Erythroblast (primary cell): ENCODE measurements around the gene NOP53.
"Not testable (repeated sequence)": the region's sequence is repeated elsewhere in the genome, so short reads cannot be mapped to it uniquely, and the experiment has no call there.

Experiments used
- DNase-seq, 2 experiments: peaks; one replicate each; lab custom pipeline; 2025; lab: John Stamatoyannopoulos, UW
- GATA1 ChIP-seq: IDR thresholded peaks from 2 replicates; pipeline ENCODE4 v1.6.1; 2011; ENCODE audit warnings: low read depth, mild to moderate bottlenecking, control low read depth, low read length, moderate library complexity
- POLR2A ChIP-seq: IDR thresholded peaks from 2 replicates; pipeline ENCODE4 v1.6.1; 2011; ENCODE audit warnings: mild to moderate bottlenecking, low read length

Gene NOP53

GRCh38 chr19:47766670-47767069 is 21.3 kb downstream of the NOP53 start:
- TF ChIP-seq POLR2A (no peak), GATA1 (no peak)
- DNase-seq, result no peak

DNA sequence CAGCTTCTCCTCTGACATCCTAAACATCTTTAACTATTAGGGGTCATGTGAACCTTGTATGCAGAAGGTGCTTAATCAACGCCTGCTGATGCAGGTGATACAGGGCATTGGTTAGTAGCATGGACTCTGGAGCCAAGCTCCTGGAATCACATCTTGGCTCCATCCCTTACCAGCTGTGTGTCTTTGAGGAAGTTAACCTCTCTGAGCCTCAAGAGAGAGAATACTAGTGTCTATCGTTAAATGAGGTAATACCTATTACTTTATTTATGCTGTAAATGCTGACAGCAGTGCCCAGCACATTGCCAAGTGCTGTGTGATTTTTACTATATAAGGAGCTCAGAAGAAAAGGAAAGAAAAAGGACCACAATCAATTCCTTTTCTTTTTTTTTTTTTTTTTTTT is 22.0 kb downstream of the NOP53 start:
- TF ChIP-seq GATA1 (no peak), POLR2A (no peak)
- no peak for DNase-seq

DNA sequence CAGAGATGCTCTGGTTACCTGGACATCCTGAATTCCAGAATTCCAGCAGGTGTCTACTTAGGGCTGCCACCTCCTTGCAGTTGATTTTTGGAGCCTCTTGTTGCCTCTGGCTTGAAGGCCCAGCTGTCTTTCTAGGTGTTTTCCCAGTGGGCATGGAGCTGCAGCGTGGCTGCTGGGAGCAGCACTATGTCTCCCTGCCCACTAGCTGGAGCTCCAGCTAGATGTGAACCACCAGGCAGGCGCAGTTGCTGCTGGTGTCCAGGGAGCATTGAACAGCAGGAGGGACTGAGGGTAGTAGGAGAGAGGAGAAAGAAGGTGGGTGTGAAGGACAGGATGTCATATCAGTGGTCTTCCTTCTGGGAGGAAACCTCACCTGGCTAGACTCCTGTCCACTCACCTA is 23.3 kb downstream of the NOP53 start:
- DNase-seq, result no peak
- TF ChIP-seq GATA1 (no peak), POLR2A (no peak)

DNA sequence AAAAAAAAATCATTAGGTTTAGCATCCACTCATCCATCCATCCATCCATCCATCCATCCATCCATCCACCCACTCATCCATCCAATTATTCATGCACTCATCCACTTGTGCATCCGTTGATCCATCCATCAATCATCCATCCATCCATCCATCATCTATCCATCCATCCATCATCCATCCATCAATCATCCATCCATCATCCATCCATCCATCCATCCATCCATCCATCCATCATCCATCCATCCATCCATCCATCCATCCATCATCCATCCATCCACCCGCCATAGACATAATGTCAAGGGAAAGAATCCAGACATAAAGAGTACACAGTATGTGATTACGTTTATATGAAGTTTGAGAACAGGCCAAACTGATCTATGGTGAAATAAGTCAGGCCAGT is 24.2 kb downstream of the NOP53 start:
- TF ChIP-seq POLR2A, result no peak
- no peak for DNase-seq

DNA sequence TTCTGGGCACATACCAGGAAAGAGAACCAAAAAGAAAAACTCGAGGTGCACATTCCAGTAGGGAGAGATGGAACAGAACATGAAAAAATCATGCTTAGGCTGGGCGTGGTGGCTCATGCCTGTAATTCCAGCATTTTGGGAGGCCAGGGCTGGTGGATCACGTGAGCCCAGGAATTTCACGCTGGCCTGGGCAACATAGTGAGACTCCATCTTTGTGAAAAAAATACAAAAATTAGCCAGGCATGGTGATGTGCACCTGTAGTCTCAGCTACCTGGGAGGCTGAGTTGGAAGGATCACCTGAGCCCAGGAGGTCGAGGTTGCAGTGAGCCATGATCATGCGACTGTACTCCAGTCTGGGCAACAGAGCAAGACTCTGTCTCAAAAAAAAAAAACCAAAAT is 25.9 kb downstream of the NOP53 start:
- DNase-seq, result not testable (repeated sequence)

DNA sequence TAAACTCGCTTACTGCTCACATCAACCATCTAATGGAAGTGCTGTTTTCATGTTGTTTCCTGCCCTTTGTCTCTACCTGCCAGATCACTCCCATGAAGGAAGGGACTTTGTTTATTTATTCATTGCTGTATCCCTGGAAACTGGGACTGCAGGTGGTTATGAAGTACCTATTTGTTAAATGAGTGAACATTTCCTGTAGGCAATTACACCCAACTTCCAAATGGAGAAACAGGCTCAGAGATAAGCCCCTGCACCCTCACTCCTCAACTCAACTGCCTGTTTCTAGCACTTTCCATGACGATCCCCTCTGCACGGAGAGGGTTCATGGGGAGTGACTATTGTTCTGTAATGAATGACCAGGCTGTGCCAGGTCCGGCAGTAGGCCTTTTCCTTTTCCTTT is 31.2 kb downstream of the NOP53 start:
- no peak for DNase-seq
- TF ChIP-seq GATA1, result no peak
- TF ChIP-seq POLR2A, result no peak

GRCh38 chr19:47777245-47778048 is 32.1 kb downstream of the NOP53 start:
- not testable (repeated sequence) for DNase-seq

DNA sequence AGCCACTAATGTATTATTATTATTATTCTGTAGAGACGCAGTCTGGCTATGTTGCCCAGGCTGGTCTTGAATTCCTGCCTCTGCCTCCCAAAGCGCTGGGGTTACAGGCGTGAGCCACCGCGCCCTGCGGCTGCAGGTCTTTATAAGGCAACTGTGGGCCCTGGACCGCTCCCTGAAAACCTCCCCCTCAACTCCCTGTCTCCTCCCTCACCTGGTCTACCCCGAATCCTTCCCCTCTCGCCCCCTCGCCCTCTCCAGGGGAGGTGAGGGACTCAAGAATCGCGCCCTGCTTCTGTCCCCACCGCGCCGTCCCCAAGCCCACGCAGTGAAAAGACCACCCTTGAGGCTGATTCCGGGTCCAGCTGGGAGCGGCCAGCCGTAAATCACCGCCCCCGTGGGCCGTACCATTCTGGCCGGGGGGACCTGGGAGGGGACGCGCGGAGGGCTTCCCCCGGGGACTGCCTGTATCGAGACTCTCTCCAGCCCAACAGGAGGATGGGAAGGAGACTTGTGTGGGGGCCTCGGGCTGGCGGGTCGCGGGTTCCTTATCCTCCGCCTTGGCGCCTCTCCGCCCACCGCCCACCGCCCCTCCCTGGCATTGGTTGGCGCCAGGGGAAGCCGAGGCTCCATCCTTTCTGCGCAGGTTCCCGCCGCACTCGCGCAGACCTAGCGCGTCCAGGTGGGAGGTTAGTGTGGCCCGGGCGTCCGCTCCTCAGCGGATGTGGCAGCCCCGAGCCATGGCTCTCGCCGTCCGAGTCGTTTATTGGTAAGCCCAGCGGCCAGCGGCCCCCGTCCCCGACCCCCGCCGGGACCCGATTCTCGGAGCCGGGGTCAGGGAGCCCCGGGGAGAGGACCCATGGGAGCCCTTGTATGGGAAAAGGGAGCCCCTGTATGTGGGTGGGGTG is 33.0 kb downstream of the NOP53 start, which contains the start of gene SELENOW:
Gene SELENOW, plus strand, starts transcription at position 655 of the 905 bp plus-strand sequence. Its CDS starts 83 bp downstream, at position 738.
- no peak for TF ChIP-seq GATA1
- TF ChIP-seq POLR2A, result peak; percentile 29
- peak; percentile 73 to 80 for DNase-seq

GRCh38 chr19:47778954-47779351 is 33.6 kb downstream of the NOP53 start:
- DNase-seq, result peak; percentile 13 to 23
- no peak for TF ChIP-seq GATA1
- TF ChIP-seq POLR2A, result no peak

DNA sequence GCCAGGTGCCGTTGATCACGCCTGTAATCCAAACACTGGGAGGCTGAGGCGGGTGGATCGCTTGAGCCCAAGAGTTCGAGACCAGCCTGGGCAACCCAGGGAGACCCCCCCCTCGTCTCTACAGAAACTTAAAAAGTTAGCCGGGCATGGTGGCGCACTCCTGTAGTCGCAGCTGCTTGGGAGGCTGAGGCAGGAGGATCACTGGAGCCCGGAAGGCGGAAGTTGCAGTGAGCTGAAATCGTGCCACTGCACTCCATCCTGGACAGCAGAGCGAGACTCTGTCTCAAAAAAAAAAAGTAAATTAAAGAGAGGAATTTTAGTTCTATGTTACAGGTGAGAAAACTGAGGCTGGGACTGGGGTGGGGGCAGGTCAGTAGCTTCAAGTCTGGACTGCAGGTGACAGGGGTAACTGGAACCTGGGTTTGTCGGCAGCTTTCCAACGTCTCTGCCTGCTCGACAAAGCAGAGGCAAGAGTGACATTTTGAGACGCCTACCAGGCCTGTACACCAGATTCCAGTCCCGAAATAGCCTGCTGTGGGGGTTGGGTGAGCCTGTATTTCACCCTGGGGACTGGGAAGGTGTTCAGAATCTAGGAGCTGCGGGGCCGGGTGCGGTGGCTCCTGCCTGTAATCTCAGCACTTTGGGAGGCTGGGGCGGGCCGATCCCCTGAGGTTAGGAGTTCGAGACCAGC is 34.3 kb downstream of the NOP53 start:
- TF ChIP-seq POLR2A, result no peak
- no peak for TF ChIP-seq GATA1
- no peak for DNase-seq

DNA sequence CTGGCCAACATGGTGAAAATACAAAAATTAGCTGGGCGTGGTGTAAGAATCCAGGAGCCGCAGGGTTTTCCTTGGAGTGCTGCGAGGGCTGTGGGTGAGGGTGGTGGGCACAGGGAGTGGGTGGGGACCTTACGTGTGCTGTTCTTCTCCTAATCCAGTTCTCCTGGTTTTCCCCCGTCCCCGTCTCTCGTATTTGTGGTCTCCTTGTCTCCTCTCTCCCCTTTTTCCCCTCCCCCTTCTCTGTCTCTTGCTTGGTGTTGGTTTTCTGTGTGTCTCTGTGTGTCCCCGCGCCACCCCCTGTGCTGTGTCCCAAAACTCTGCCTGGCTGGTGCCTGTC is 34.8 kb downstream of the NOP53 start:
- DNase-seq, result no peak
- no peak for TF ChIP-seq GATA1
- no peak for TF ChIP-seq POLR2A

DNA sequence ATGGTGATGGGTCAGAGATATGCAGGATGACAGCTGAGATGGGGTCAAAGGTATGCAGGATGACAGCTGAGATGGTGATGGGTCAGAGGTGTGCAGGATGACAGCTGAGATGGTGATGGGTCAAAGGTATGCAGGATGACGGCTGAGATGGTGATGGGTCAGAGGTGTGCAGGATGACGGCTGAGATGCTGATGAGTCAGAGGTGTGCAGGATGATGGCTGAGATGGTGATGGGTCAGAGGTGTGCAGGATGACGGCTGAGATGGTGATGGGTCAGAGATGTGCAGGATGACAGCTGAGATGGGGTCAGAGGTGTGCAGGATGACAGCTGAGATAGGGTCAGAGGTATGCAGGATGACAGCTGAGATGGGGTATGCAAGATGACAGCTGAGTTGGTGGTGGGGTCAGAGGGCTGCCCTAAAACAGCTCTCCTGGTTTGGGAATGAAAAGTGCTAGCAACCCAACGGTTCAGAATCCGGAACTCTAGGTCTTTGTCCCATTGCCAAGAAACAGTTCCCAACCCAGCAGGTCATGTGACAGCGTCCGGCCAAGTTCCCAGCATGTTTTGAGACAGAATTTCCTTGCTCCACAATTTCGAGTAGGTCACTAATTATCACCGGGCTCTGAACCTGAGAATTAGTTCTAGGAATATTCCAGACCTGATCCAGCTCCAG is 36.4 kb downstream of the NOP53 start:
- no peak for DNase-seq

GRCh38 chr19:47786566-47786965 is 41.2 kb downstream of the NOP53 start:
- no peak for DNase-seq
- TF ChIP-seq POLR2A, result no peak

More for the DNA sequence above, 36.4 kb downstream of the NOP53 start:
- TF ChIP-seq GATA1 (no peak), POLR2A (no peak)

DNA sequence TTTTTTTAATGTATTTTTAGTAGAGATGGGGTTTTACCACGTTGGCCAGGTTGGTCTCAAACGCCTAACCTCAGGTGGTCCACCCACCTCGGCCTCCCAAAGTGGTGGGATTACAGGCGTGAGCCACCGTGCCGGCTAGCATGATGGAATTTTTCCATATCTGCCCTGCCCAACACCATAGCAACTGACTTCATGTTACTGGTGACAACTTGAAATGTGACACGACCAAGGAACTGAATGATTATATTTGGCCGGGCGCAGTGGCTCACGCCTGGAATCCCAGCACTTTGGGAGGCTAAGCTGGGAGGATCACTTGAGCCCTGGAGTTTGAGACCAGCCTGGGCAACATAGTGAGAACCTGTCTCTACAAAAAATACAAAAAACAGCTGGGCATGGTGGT is 42.0 kb downstream of the NOP53 start:
- not testable (repeated sequence) for DNase-seq

DNA sequence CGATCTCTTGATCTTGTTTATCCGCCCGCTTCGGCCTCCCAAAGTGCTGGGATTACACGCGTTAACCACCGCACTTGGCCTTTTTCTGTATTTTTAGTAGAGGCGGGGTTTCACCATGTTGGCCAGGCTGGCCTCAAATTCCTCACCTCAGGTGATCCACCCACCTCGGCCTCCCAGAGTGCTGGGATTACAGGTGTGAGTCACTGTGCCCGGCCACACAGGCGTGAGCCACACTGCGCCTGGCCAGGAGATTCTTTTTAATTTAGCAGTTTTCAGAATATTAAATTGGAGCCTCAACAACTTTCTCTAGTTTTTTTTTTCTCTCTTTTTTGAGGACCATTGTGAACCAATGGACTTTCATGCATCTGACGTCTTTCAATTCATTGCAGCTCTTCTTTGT is 44.5 kb downstream of the NOP53 start:
- DNase-seq, result not testable (repeated sequence)
